ENCODE results near the gene PHACTR1. TPM values are rescaled to one million over a fixed set of nuclear protein-coding genes. Genes with fewer than 3 reads are reported as not detected.
A peak's percentile ranks its signal among the peaks of the same experiment; 100 is the strongest.

PHACTR1 gene
- total RNA-seq, 1 donor from 2014 or later = 5.8 TPM

DNA sequence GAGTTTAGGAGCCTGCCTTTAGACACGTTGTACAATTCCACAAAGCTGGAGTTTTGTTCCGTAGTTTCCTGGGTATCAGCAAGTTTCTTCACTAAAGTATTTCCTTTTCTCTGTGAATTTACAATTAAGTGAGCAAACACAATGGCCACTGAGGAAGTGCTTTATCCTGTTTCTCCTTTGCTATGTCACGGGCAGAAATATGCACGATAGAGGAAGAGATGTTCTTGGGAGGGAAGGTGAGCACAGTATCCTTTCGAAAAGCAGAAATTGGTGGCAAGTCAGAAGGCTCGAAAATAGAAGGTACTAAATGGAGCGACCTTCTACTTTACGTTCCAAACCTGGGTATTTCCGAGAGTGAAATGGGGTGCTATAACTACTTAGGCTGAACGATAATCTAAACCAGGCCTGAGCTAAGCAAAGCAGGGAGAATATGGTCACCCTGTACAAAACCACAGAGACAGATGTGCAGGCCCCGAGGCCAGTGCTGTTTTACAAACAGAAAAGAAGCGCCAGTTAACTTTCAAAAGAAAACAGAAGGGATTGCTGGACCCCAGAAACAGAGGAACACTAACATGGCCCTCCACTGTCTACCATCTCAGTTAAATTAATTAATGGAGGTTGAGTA is 352.1 kb downstream of the PHACTR1 start:
- DNase-seq (ENCODE audit: low read depth, low spot score) = peak; percentile 19

DNA sequence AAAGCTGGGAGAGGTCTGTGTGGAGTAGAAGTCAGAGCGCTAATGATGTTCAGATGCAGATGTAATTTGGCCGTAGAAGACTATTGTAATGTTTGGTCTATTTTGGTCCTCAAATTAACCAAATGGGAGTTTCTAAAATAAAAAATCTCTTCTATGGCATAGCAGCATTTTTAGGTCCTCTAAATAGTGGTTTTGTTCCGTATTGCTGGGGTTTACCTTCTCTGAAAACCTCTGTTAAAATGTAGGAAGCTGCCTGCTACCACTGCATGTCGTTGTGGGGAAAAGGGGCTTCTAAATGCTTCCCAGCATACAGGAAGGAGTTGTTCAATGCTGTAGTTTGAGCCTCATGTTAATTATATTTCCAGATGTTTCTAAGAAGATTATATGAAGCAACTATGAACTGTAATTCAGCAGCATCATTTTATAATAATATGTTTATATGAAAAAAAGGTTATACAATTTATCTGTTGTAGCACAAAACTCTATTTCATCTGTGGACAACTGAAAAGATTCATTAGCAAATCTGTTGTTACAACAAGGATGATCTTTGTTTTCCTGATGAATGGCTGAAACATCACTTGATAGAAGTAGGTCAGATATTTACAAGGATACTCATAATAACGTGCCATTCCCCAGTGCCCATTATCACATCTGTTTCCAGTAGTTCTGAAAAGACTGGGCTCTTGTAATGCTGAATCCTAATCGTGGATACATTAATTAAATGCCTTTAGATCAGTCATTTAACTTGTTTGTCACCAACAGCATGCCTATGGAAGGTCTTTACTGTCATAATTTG is 355.2 kb downstream of the PHACTR1 start:
- DNase-seq (ENCODE audit: low read depth, low spot score) = no peak

DNA sequence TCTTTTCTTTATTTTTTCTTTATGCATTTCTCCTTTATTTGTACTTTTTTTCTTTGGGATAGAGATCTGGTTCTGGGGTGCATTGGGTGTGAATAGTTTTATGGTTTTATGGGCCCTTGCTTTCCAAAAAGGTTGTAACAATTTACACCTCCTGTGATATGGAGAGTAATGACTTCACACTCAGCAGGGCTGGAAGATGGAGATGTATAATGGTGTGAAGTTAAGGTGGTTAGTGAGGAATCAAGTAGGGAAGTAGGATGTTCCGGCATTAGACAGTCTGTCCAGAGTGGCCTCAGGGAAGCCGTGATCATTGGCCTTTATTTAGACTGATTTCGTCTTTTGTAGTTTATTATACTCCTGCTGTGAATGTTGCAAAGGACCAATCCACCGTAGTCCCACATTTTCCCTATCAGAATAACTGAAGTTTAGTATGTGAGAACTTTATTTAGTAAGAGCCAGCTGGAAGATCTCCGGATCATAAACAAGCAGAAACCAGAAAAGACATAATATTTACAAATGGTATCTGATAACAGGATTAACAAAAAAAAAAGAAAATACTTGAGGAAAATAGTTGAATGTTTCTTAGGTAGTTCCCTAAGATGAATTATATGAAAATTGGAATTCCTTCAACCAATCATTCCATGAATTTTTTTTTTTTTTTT is 356.2 kb downstream of the PHACTR1 start:
- no peak for DNase-seq (ENCODE audit: low read depth, low spot score)

DNA sequence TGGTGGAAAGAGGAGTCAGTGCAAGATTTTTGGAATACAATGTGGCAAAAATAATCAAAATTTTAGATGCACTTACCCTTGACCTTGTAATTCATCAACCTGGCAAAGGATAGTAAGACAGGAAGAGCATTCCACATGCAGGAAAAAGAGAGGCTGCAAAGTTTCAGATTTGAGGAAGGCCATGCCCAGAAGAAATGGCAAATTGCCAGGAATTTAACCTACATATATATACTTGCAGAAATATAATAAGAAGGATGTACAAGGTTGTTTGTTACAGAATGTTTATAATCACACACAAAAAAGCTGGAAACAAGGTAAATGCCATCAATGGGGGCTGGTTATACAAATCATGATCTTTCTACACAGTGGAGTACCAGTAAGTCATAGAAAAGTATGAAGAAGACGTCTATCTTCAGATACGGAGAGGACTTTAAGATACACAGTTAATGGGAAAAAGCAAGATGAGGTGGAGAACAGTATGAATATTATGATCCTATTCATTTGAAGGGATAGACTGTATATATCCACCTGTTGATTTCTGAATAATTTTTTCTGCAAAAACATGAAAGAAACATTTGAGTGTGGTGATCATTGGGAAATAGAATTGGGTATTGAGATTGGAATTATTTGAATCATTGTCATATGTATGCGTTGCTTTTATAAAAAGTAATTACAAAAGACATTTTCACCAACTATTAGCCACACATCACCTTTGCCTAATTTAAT is 358.0 kb downstream of the PHACTR1 start:
- no peak for DNase-seq (ENCODE audit: low read depth, low spot score)

DNA sequence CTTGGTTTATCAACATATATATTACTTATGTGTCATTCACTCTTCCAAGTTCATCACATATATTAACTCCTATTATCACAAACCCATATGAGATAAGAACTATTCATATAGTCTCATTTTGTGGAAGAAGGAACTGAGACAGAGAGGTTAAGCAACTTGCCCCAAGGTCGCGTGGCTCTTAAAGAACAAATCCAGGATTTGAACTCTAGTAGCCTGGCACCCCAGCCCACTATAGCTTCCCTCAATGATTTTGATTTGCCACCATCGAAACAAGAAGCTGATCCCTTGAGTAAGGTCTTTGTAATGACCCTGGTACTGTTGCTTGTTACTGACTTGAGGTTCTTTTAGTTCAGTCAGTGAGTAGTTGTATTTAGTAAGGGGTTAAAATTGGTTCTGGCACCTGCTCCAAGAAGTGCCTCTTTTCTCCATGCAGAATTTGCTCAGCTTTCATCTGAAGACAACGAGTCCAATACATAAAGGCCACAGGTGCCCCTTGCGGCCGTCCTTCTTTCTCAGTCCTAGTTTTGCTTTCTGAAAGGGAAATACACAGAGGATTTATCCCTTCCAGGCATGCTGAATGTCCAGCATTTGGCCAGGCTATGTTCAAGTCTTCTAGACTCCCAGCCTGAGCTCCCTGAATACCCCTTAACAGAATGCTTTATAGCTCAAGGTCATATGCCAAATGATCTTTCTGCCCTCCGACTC is 358.7 kb downstream of the PHACTR1 start:
- DNase-seq (ENCODE audit: low read depth, low spot score) = no peak

DNA sequence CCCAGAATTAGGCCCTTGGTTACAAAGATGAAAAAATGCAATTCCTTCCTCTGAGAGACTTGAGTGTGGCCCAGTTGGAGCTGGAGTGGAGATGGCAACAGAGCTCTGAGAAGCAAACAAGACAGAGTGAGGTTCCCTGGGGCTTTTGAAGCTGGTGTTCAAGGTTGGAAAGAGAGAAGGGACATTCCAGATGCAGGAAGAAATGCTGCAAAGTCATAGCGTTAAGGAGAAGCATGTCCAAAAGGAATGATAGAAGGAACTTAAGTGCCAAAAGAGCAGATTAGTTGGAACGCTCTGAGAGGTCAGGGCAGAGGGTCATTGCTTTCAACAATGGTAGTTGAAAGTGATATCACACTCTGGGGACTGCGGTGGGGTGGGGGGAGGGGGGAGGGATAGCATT is 360.0 kb downstream of the PHACTR1 start:
- DNase-seq (ENCODE audit: low read depth, low spot score) = no peak

DNA sequence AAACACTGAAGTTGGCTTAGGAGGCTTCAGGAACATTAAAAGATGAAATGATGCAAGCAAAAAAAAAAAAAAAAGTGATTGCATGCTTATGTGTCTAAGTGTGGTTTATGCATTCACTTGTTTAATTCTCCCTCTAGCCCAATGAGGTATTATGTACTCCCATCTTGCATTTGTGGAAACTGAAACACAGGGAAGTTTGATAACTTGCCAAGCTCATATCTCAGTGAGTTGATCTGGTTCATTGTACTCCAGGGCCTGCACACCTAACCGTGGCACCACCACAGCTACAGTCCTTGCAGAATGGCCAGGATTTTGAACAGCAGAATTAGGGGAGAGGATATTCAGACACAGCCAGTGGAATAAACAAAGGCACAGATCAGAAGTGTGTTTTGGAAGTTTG is 360.6 kb downstream of the PHACTR1 start:
- DNase-seq (ENCODE audit: low read depth, low spot score) = no peak

DNA sequence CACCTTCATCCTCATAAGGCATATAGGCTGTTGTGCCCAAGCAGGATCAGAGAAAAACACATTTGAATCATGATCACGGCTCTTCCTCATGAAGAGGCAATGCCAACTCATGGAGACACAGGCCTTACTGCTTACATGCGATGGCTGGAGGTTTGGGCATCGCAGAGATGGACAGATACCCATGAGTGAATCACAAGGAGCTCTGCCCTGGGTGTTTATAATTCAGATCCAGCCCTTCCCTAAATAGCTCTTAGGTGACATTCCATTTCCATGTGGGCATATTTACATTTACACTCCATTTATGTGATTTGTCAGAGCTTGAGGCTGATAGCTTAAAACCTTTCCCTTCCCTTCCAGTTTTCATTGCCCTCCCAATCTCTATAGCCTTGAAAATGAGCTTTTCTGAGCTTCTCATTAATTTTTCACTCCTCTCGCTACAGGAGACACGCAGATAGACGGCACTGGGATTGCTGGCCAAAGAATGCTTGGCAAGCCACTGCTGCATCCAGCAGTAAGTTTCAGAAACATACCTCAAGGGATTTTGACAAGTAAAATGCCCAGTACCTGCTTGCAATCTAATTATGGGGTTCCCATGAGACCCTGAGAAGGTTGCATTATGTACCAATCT is 362.6 kb downstream of the PHACTR1 start:
- no peak for DNase-seq (ENCODE audit: low read depth, low spot score)

DNA sequence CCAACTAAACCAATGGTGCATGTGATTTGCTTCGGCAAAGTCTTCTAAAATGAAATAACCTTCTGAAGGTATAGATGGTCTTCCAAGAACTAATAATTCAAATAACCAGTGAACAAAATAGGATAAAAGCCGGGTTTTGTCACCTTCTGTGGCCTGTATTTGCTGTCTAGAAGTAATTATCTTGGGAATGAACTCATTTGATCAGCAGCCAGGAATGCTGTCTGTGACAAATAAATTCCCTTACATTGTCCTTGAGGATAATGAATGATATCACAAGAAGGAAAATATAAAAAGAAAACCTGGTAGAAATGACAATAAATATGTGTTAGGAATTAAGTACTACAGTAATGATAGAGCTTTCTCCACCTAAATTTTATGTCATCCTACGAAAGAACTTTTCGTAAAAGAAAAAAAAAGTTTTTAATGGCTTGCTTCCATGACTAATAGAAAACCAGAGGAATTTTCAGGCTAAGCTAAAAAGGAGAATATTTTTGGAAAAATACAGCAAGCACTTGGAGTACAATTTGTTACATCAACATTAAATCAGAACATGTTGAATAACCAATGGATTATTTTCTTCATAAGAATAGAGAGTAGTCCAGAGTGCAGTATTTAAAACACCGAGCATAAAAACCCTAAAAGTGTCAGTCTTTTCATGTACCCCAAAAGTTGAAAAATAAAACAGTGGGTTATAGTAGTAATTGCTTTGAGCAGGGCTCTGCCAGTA is 364.1 kb downstream of the PHACTR1 start:
- no peak for DNase-seq (ENCODE audit: low read depth, low spot score)

DNA sequence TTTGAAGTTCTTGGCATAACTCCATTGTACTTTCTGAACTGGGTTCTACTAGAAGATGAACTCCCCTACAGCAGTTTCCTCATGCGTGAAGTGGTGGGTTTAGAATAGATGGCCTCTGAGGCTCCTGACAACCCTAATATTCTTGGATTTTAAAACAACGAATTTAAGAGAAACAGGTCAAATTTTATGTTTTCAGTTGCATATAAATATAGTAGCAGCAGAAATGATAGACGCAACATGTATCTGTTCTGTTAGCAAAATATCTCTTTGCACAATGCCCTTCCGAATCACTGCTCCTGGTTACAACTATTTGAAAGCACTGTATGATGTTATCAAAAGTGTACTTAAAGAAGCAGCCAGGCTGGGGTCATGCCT is 364.6 kb downstream of the PHACTR1 start:
- no peak for DNase-seq (ENCODE audit: low read depth, low spot score)

DNA sequence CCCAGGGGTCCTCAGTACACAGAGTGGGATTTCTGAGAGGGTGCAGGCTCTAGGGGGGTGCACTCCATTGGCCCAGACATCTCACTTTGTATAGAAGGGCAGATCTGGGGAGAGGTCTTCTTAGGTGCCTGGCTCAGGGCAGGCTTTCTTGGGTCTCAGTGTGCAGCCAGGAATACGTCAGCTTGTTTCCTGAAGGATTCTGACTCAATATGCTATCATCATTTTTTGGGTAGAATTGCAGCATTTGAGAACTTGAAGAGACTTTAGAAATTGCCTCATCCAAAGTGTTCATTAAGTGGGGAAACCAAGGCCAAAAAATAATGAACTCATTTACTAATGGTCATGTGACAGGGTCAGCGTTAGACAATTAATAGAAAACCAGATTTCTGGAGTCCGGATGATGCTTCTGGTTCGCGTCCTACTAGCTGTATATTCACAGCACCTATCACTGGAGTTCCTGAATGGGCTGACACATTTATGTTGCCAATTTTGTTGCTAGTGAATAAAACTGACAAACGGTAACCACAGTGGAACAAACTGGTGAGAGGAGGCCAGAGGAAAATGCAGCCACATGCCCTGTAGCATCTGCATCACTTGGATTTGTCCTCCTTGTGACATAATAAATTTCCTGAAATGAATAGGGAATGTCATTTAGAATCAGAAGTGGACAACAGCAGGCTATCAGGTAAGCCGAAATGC is 372.9 kb downstream of the PHACTR1 start:
- no peak for DNase-seq (ENCODE audit: low read depth, low spot score)

DNA sequence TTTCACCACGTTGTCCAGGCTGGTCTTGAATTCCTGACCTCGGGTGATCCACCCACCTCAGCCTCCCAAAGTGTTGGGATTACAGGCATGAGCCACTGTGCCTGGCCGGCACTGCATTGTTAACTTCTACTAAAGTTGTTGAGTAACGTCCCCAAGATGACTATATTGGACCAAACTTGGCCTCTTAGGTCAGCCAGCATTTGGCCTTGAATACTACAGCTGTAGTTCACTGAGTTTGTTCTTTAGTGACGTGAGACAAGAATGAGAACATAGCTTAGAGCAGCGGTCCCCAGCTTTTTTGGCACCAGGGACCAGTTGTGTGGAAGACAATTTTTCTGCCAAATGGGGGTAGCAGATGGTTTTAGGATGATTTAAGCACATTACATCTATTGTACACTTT is 374.6 kb downstream of the PHACTR1 start:
- no peak for DNase-seq (ENCODE audit: low read depth, low spot score)

DNA sequence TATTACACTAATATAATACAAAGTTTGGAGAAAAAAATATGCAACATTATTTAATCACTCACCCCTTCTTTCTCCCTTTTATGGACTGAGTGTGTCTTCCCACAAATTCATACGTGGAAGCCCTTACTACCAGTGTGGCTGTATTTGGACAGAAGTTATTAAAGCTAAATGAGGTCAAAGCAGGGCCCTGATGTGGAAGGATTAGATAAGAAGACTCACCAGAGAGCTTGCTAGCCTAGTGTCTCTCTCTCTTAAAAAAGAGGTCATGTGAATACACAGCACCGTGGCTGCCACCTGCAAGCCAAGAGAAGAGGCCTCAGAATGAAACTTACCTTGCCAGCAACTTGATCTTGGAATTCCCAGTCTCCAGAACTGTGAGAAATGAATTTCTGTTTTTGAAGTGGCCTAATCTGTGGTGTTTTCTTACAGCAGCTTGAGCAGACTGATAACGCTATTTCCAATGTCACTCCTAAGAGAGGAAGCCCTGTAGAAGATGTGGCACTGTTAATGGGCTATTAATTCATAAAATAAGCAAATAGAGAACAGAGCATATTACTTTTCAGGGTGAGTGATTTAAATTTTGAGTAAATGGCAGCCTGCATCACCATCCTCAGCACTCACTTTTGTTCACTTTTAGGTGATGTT is 378.3 kb downstream of the PHACTR1 start:
- DNase-seq (ENCODE audit: low read depth, low spot score) = no peak

DNA sequence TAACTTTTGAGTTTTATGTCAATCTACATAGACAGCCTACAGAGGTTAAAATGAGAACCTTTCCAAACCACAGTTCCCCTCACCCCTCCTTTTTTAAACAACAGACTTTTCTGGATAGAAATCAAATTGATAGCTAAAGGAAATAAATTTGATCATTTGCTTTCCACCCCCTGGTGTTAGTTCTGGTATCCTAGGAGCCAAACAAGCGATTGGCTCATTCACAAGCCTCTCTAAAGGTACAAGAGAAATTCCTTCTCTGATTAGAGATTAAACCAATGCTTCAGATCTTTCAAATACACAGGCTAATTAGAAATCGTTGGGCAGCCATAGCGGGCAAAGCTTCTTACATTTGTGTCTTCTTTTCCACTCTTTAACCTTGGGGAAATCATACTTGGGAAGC is 379.5 kb downstream of the PHACTR1 start:
- no peak for DNase-seq (ENCODE audit: low read depth, low spot score)

DNA sequence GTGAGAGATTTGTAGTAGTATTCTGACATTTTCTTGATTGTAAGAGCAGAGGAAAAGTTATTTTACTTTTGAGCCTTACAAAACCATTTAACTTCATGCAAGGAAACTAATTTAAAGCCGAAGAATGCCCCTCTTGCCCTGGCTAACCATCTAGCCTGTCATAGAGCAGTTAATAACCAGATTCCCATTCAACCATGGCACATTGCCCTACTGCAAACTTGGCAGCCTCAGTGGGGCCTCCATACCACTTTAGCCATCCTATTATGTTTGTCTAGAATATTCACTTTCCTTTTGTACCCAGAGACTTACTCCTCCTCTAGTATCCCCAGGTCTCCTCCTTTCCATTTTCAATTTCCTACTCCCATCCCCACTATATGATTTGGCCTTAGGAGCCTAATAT is 380.9 kb downstream of the PHACTR1 start:
- no peak for DNase-seq (ENCODE audit: low read depth, low spot score)

DNA sequence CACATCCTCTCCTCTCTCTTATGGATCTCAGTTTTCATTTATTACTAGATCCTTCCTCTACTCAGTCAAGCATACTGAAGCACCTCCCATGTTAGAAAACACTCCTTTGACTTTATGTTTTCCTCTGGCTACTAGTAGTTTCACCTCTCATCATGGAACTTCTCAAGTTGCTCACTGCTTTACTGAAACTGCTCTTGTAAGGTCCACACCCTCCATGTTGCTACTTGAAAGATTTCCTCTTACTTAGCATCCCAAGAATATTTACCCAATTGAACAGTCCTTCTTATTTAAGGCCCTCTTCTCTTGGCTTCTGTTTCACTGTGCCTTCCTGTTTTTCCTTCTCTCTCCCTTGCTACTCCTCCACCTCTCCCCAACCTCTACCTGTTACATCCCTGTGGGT is 381.4 kb downstream of the PHACTR1 start:
- DNase-seq (ENCODE audit: low read depth, low spot score) = no peak

DNA sequence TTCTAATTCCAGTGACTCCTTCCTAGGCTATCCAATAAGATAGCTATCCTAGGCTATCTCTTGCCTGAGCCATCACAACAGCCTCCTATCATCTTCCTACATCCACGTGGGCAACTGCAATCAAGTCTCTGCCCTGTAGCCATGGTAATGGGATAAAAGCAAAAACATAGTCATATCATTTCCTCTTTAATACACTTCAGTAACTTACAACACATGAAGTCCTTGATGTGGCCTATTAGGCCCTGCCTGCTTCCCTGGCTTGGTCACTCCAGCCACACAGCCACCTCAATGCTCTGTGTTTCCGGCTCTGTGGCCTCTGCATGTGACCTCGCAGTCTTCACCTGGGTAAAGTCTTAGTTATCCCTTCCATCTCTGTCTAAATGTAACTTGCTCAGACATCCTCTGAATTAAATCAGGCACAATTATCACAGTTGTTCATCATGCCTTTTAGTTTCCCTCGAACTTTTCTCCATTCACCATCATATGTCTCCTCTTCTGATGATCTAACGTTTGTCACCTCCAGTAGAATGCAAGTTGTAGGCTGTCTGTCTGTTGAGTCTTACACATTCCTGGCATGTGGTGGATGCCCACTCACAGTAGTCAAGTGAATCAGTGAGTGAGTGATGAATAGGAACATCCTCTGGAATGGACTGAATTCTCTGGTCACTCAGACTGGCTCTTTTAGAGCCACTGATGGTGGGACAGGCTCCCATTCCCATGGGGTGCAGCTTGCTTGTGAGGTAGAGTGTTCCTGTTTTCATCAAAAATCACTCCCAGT is 382.4 kb downstream of the PHACTR1 start:
- DNase-seq (ENCODE audit: low read depth, low spot score) = no peak

DNA sequence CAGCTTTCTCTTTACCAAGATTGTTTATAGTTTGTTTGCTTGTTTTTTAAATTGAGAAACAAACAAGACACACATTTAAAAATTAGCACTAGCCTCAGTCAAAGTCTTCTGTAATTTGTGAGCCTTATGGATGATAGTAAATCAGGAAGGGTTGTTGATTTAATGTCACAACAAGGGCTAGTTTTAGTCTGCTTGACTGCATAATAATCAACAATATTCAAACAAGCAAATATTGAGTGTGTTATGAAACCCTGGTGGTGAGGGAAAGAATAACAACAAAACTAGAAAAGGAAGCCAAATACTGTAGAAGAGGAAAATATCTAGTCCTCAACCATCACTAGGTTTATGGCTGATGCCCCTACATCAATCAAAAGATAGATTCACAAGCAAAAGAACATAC is 383.2 kb downstream of the PHACTR1 start:
- DNase-seq (ENCODE audit: low read depth, low spot score) = no peak

Data from pulmonary artery endothelial cell (primary cell).